Activated T-helper 2 cell treated with anti-CD3 and anti-CD28 coated beads, Interferon-gamma antibody, Interleukin-2, Interleukin-4, amounts not matched to agents 10 μg/mL and 5 μg/mL and 100 μg/mL, durations not matched to agents 14 hours and 24 hours and 36 hours (primary cell): ENCODE measurements around the gene AGPAT4. TPM values are rescaled to one million over a fixed set of nuclear protein-coding genes. Genes with fewer than 3 reads are reported as not detected.

Experiments
- DNase-seq: peaks from one replicate; pipeline ENCODE4 v3.0.0; 2021; ENCODE audit warnings: low spot score
- H3K27ac Mint-ChIP-seq: one replicate; pipeline ENCODE4 v1.8.0; 2021; ENCODE audit warnings: mixed read lengths
- H3K27me3 Mint-ChIP-seq: one replicate; pipeline ENCODE4 v1.8.0; 2021; ENCODE audit warnings: low read depth, mixed read lengths
- H3K36me3 Mint-ChIP-seq: one replicate; pipeline ENCODE4 v1.8.0; 2021; ENCODE audit warnings: low read depth, mixed read lengths
- H3K4me1 Mint-ChIP-seq: one replicate; pipeline ENCODE4 v1.8.0; 2021; ENCODE audit warnings: low read depth, mixed read lengths
- H3K4me3 Mint-ChIP-seq: one replicate; pipeline ENCODE4 v1.8.0; 2021; ENCODE audit warnings: low read depth, mild to moderate bottlenecking, moderate library complexity, mixed read lengths
- H3K9me3 Mint-ChIP-seq: one replicate; pipeline ENCODE4 v1.8.0; 2021; ENCODE audit warnings: mixed read lengths
- intact Hi-C: fragments of 100-400 bp; cut with micrococcal nuclease; formaldehyde crosslinking; loops from one replicate; pipeline ENCODE4 v1.15.1; 2023
- total RNA-seq: library from RNA; stranded (reverse); gene quantifications from 2 replicates; pipeline ENCODE4 v1.2.3, GENCODE V29; 2022

AGPAT4 gene
- total RNA-seq, 1 donor from 2014 or later = 7.3 TPM

- H3K9me3 Mint-ChIP-seq = peaks cover 11% of the 10 kb centered on the region
- H3K36me3 Mint-ChIP-seq = peaks cover 10% of the 10 kb centered on the region
- intact Hi-C loops = loop anchor here (5.0 kb wide), 1 partner anchor 219 kb away; no protein-coding TSS in a partner anchor
- H3K4me3 Mint-ChIP-seq = no peak overlapping the region
- no peaks in the 10 kb centered on the region for H3K27me3 Mint-ChIP-seq
- no peak overlapping the region for H3K27ac Mint-ChIP-seq
- H3K4me1 Mint-ChIP-seq = no peaks in the 10 kb centered on the region
- DNase-seq = no peak
Measured at GRCh38 chr6:161152907-161153662, 120.8 kb downstream of the AGPAT4 start.

DNA sequence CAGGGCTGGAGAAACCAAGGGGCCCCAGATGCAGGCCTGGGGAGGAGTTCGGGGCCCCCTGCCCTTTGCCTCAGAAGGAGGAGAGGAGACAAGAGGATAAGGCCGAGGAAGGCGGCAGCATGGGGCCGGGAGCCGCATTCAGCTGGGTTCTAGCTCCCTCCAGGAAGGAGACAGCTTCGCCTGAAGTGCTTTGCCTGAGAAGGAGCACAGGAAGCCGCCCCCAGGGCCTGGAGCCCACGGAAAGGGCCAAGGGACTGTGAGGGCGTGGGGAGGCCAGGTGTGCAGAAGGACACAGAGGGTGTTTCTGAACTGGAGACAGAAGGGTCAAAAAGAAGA, 121.4 kb downstream of the AGPAT4 start:
- peaks cover 5% of the 10 kb centered on the region for H3K36me3 Mint-ChIP-seq
- H3K9me3 Mint-ChIP-seq = peaks cover 5% of the 10 kb centered on the region
- no peak overlapping the region for H3K4me3 Mint-ChIP-seq
- no peak overlapping the region for H3K27ac Mint-ChIP-seq
- DNase-seq = no peak
- H3K27me3 Mint-ChIP-seq = no peaks in the 10 kb centered on the region
- H3K4me1 Mint-ChIP-seq = no peaks in the 10 kb centered on the region
- intact Hi-C loops = loop anchor here (5.0 kb wide), 1 partner anchor 220 kb away; no protein-coding TSS in a partner anchor

DNA sequence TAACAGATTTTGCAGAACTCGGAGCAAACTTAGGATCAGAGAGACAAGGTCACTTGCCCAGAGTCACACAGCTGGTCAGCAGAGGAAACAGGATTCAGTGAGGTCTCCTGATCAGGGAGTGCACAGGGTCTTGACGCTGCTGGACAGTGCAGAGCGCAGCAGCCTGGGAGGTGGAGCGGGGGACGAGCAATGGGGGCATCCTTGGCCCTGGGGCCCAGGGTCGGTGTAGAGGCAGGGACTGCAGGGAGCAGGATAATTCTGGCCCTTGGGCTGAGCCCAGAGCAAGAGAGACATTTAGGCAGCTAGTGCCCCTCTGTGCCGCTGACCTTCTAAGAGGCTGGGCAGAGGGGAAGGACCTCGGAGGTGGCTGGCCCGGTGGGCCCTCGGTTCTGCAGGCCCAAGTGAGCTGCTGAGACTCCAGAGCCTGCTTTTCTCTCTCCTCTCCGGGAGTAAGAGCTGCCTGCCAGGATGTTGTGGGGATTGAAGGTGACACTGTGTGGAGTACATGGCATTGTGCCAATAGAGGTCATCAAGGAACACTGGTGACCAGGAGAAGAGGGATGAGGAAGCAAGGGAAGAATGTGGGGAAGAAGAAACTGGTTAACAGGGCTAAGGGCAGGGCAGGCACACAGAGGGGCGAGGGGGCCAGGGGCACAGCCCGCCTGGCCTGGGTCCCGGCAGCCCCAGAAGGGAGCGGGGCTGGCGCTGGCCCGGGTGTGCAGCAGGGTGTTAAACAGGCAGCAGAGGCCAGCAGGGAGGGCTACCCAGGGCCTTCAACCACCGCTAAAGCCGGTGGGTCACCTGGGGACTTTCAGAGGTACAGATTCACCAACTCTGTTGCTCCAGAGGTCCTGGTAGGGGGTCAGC, 122.0 kb downstream of the AGPAT4 start:
- H3K4me3 Mint-ChIP-seq = no peak overlapping the region
- H3K27ac Mint-ChIP-seq = no peak overlapping the region
- no peaks in the 10 kb centered on the region for H3K27me3 Mint-ChIP-seq
- intact Hi-C loops = loop anchor here (5.0 kb wide), 1 partner anchor 220 kb away; no protein-coding TSS in a partner anchor
- DNase-seq = no peak
- no peaks in the 10 kb centered on the region for H3K4me1 Mint-ChIP-seq
- H3K36me3 Mint-ChIP-seq = peaks cover 1% of the 10 kb centered on the region
- H3K9me3 Mint-ChIP-seq = peaks cover 2% of the 10 kb centered on the region

GRCh38 chr6:161151059-161151645, 122.7 kb downstream of the AGPAT4 start:
- H3K9me3 Mint-ChIP-seq = no peaks in the 10 kb centered on the region
- H3K27ac Mint-ChIP-seq = no peak overlapping the region
- H3K4me3 Mint-ChIP-seq = no peak overlapping the region
- H3K27me3 Mint-ChIP-seq = no peaks in the 10 kb centered on the region
- no peak for DNase-seq
- intact Hi-C loops = loop anchor here (5.0 kb wide), 1 partner anchor 221 kb away; no protein-coding TSS in a partner anchor
- no peaks in the 10 kb centered on the region for H3K4me1 Mint-ChIP-seq
- peaks cover 2% of the 10 kb centered on the region for H3K36me3 Mint-ChIP-seq

- intact Hi-C loops = loop anchor here (5.0 kb wide), 1 partner anchor 222 kb away; no protein-coding TSS in a partner anchor
- H3K36me3 Mint-ChIP-seq = peaks cover 2% of the 10 kb centered on the region
- no peak overlapping the region for H3K4me3 Mint-ChIP-seq
- H3K4me1 Mint-ChIP-seq = no peaks in the 10 kb centered on the region
- no peaks in the 10 kb centered on the region for H3K27me3 Mint-ChIP-seq
- no peaks in the 10 kb centered on the region for H3K9me3 Mint-ChIP-seq
- DNase-seq = no peak
- no peak overlapping the region for H3K27ac Mint-ChIP-seq
Measured at GRCh38 chr6:161150566-161150965, 123.3 kb downstream of the AGPAT4 start.

- Mint-ChIP-seq H3K27me3 (no peaks in the 10 kb centered on the region), H3K4me1 (no peaks in the 10 kb centered on the region), H3K36me3 (peaks cover 2% of the 10 kb centered on the region), H3K27ac (no peak overlapping the region), H3K9me3 (no peaks in the 10 kb centered on the region), H3K4me3 (no peak overlapping the region)
- intact Hi-C loops = loop anchor here (5.0 kb wide), 1 partner anchor 222 kb away; no protein-coding TSS in a partner anchor
- no peak for DNase-seq
Measured at GRCh38 chr6:161150136-161150535, 123.7 kb downstream of the AGPAT4 start.

- Mint-ChIP-seq H3K9me3 (no peaks in the 10 kb centered on the region), H3K4me3 (no peak overlapping the region), H3K27ac (no peak overlapping the region)
Measured at GRCh38 chr6:161143663-161144430, 130.0 kb downstream of the AGPAT4 start.

GRCh38 chr6:161142957-161143296, 130.9 kb downstream of the AGPAT4 start:
- Mint-ChIP-seq H3K36me3 (peaks cover 2% of the 10 kb centered on the region), H3K27ac (no peak overlapping the region), H3K4me1 (no peaks in the 10 kb centered on the region), H3K4me3 (no peak overlapping the region), H3K9me3 (no peaks in the 10 kb centered on the region), H3K27me3 (no peaks in the 10 kb centered on the region)
- intact Hi-C loops = no loop called here
- no peak for DNase-seq

More at GRCh38 chr6:161143663-161144430, 130.0 kb downstream of the AGPAT4 start:
- no peaks in the 10 kb centered on the region for H3K27me3 Mint-ChIP-seq
- intact Hi-C loops = no loop called here
- peaks cover 2% of the 10 kb centered on the region for H3K36me3 Mint-ChIP-seq
- DNase-seq = no peak
- no peaks in the 10 kb centered on the region for H3K4me1 Mint-ChIP-seq

GRCh38 chr6:161141173-161141572, 132.7 kb downstream of the AGPAT4 start:
- intact Hi-C loops = no loop called here
- H3K27me3 Mint-ChIP-seq = no peaks in the 10 kb centered on the region
- no peaks in the 10 kb centered on the region for H3K4me1 Mint-ChIP-seq
- H3K36me3 Mint-ChIP-seq = peaks cover 3% of the 10 kb centered on the region
- DNase-seq = no peak
- no peaks in the 10 kb centered on the region for H3K9me3 Mint-ChIP-seq
- H3K27ac Mint-ChIP-seq = no peak overlapping the region
- no peak overlapping the region for H3K4me3 Mint-ChIP-seq

DNA sequence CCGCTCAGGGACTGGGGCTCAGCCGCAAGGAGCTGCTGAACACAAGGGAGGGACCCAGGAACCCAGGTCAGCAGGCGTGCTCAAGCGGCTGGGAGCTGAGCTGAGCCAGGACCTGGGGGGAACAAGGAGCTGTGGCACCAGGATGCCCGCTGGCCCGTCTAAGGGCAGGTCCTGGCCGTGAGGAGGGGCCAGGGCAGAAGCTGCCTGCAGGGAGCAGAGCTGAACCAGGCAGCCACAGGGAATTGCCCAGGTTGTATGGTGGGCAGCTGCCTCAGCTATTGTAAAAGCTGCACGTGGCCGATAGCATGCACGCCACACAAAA, 133.3 kb downstream of the AGPAT4 start:
- Mint-ChIP-seq H3K4me1 (no peaks in the 10 kb centered on the region), H3K27me3 (no peaks in the 10 kb centered on the region)
- intact Hi-C loops = no loop called here

GRCh38 chr6:161139766-161140553, 133.9 kb downstream of the AGPAT4 start:
- no peaks in the 10 kb centered on the region for H3K9me3 Mint-ChIP-seq
- H3K27ac Mint-ChIP-seq = no peak overlapping the region
- H3K4me3 Mint-ChIP-seq = no peak overlapping the region
- DNase-seq = no peak
- no peaks in the 10 kb centered on the region for H3K4me1 Mint-ChIP-seq
- intact Hi-C loops = no loop called here
- no peaks in the 10 kb centered on the region for H3K27me3 Mint-ChIP-seq
- H3K36me3 Mint-ChIP-seq = peaks cover 5% of the 10 kb centered on the region

More for the DNA sequence above, 133.3 kb downstream of the AGPAT4 start:
- no peak for DNase-seq
- H3K27ac Mint-ChIP-seq = no peak overlapping the region
- H3K9me3 Mint-ChIP-seq = no peaks in the 10 kb centered on the region
- H3K36me3 Mint-ChIP-seq = peaks cover 5% of the 10 kb centered on the region
- H3K4me3 Mint-ChIP-seq = no peak overlapping the region

DNA sequence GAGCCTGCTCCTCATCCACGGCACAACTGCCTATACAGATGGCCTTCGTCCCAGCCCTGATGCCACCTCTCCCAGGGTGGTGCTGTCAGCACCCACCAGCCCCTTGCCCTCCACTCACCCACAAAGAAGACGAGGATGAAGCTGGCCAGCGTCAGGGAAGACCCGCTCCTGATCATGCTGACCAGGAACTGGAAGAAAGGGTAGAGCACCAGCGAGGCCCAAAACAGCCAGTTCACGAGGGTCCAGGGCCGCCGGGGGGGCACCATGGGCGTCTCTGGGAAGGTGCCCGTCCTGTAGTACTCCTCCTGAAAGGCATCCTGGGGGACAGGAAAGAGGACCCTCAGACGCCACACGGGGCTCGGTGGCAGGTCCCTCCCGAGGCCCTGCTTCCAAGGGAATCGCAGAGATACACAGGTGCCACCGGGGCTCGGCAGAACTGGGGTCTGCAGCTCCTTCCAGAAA, 134.5 kb downstream of the AGPAT4 start:
- no peaks in the 10 kb centered on the region for H3K27me3 Mint-ChIP-seq
- no peaks in the 10 kb centered on the region for H3K4me1 Mint-ChIP-seq
- intact Hi-C loops = no loop called here
- no peak overlapping the region for H3K4me3 Mint-ChIP-seq
- no peaks in the 10 kb centered on the region for H3K9me3 Mint-ChIP-seq
- peaks cover 5% of the 10 kb centered on the region for H3K36me3 Mint-ChIP-seq
- DNase-seq = no peak
- no peak overlapping the region for H3K27ac Mint-ChIP-seq
